ENCODE measurements around the gene KRTAP4-8.
"Not testable (repeated sequence)": the region's sequence is repeated elsewhere in the genome, so short reads cannot be mapped to it uniquely, and the experiment has no call there.

Gene KRTAP4-8

GRCh38 chr17:41057547-41057946, 40.4 kb downstream of the KRTAP4-8 start:
- H3K9ac ChIP-seq (ENCODE audit: low read length), result no peak overlapping the region
- no peaks in the 10 kb centered on the region for H3K36me3 ChIP-seq (ENCODE audit: control insufficient read depth, insufficient read depth, low read length)
- no peak overlapping the region for H3K4me3 ChIP-seq (ENCODE audit: low read length)
- peaks cover 3% of the 10 kb centered on the region for H3K27me3 ChIP-seq (ENCODE audit: control insufficient read depth, insufficient read depth, low read length)
- no peaks in the 10 kb centered on the region for H3K4me1 ChIP-seq (ENCODE audit: control insufficient read depth, insufficient read depth, low read length)
- H3K27ac ChIP-seq (ENCODE audit: low read depth, low read length), result no peak overlapping the region

- H3K4me1 ChIP-seq (ENCODE audit: control insufficient read depth, insufficient read depth, low read length); H3K9ac ChIP-seq (ENCODE audit: low read length); H3K4me3 ChIP-seq (ENCODE audit: low read length); H3K36me3 ChIP-seq (ENCODE audit: control insufficient read depth, insufficient read depth, low read length); H3K27ac ChIP-seq (ENCODE audit: low read depth, low read length); H3K27me3 ChIP-seq (ENCODE audit: control insufficient read depth, insufficient read depth, low read length): not testable (repeated sequence)
Measured at GRCh38 chr17:41055130-41055529, 42.8 kb downstream of the KRTAP4-8 start, which contains the start of gene KRTAP2-2. Gene KRTAP2-2, minus strand, starts transcription at chr17:41055230. Its CDS starts 19 bp downstream, at chr17:41055211.

- H3K9ac ChIP-seq (ENCODE audit: low read length); H3K36me3 ChIP-seq (ENCODE audit: control insufficient read depth, insufficient read depth, low read length); H3K27me3 ChIP-seq (ENCODE audit: control insufficient read depth, insufficient read depth, low read length); H3K27ac ChIP-seq (ENCODE audit: low read depth, low read length); H3K4me3 ChIP-seq (ENCODE audit: low read length); H3K4me1 ChIP-seq (ENCODE audit: control insufficient read depth, insufficient read depth, low read length): not testable (repeated sequence)
Measured at GRCh38 chr17:41054556-41054955, 43.4 kb downstream of the KRTAP4-8 start.

GRCh38 chr17:41054025-41054424, 43.9 kb downstream of the KRTAP4-8 start:
- Histone ChIP-seq H3K9ac (ENCODE audit: low read length) (no peak overlapping the region), H3K27ac (ENCODE audit: low read depth, low read length) (no peak overlapping the region), H3K36me3 (ENCODE audit: control insufficient read depth, insufficient read depth, low read length) (no peaks in the 10 kb centered on the region), H3K4me3 (ENCODE audit: low read length) (no peak overlapping the region), H3K27me3 (ENCODE audit: control insufficient read depth, insufficient read depth, low read length) (no peaks in the 10 kb centered on the region), H3K4me1 (ENCODE audit: control insufficient read depth, insufficient read depth, low read length) (no peaks in the 10 kb centered on the region)

- H3K27me3 ChIP-seq (ENCODE audit: control insufficient read depth, insufficient read depth, low read length), result no peaks in the 10 kb centered on the region
- H3K4me1 ChIP-seq (ENCODE audit: control insufficient read depth, insufficient read depth, low read length), result no peaks in the 10 kb centered on the region
- H3K36me3 ChIP-seq (ENCODE audit: control insufficient read depth, insufficient read depth, low read length), result no peaks in the 10 kb centered on the region
- no peak overlapping the region for H3K27ac ChIP-seq (ENCODE audit: low read depth, low read length)
- H3K9ac ChIP-seq (ENCODE audit: low read length), result no peak overlapping the region
- H3K4me3 ChIP-seq (ENCODE audit: low read length), result no peak overlapping the region
Measured at GRCh38 chr17:41052566-41052965, 45.4 kb downstream of the KRTAP4-8 start.

GRCh38 chr17:41049110-41049509, 48.8 kb downstream of the KRTAP4-8 start:
- Histone ChIP-seq H3K27ac (ENCODE audit: low read depth, low read length) (no peak overlapping the region), H3K9ac (ENCODE audit: low read length) (no peak overlapping the region), H3K4me3 (ENCODE audit: low read length) (no peak overlapping the region), H3K4me1 (ENCODE audit: control insufficient read depth, insufficient read depth, low read length) (no peaks in the 10 kb centered on the region), H3K27me3 (ENCODE audit: control insufficient read depth, insufficient read depth, low read length) (no peaks in the 10 kb centered on the region), H3K36me3 (ENCODE audit: control insufficient read depth, insufficient read depth, low read length) (no peaks in the 10 kb centered on the region)

GRCh38 chr17:41048441-41048840, 49.5 kb downstream of the KRTAP4-8 start:
- Histone ChIP-seq H3K9ac (ENCODE audit: low read length) (no peak overlapping the region), H3K36me3 (ENCODE audit: control insufficient read depth, insufficient read depth, low read length) (no peaks in the 10 kb centered on the region), H3K27me3 (ENCODE audit: control insufficient read depth, insufficient read depth, low read length) (no peaks in the 10 kb centered on the region), H3K27ac (ENCODE audit: low read depth, low read length) (no peak overlapping the region), H3K4me1 (ENCODE audit: control insufficient read depth, insufficient read depth, low read length) (no peaks in the 10 kb centered on the region), H3K4me3 (ENCODE audit: low read length) (no peak overlapping the region)
